ENCODE results near the gene RAB10.

DNA sequence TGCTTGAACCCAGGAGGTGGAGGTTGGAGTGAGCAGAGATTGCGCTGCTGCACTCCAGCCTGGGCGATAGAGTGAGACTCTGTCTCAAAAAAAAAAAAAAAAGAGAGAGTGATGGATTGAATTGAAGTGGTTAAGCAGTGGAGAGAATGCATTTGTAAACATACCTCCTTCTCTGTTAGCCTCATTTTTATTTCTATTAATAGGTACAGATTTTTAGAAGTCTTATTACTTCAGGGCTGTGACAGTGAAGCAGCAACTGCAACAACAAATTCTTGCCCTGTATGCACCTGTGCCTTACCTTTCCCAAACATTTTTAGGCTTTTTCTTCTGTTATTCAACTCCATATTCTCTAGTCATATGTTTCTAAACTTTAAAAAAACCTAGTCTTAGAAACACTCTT is 55.5 kb downstream of the RAB10 start:
- TF ChIP-seq, protein P1, sequence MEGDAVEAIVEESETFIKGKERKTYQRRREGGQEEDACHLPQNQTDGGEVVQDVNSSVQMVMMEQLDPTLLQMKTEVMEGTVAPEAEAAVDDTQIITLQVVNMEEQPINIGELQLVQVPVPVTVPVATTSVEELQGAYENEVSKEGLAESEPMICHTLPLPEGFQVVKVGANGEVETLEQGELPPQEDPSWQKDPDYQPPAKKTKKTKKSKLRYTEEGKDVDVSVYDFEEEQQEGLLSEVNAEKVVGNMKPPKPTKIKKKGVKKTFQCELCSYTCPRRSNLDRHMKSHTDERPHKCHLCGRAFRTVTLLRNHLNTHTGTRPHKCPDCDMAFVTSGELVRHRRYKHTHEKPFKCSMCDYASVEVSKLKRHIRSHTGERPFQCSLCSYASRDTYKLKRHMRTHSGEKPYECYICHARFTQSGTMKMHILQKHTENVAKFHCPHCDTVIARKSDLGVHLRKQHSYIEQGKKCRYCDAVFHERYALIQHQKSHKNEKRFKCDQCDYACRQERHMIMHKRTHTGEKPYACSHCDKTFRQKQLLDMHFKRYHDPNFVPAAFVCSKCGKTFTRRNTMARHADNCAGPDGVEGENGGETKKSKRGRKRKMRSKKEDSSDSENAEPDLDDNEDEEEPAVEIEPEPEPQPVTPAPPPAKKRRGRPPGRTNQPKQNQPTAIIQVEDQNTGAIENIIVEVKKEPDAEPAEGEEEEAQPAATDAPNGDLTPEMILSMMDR (IDR thresholded peaks at IDR 0.05; ENCODE audit: poor library complexity, severe bottlenecking) = no peak
- TF ChIP-seq SMC3 (conservative IDR thresholded peaks at IDR 0.05; ENCODE audit: poor library complexity) (no peak), EZH2 (IDR thresholded peaks at IDR 0.05; ENCODE audit: borderline replicate concordance, insufficient read depth, low read length, poor library complexity, severe bottlenecking) (no peak)
- TF ChIP-seq, protein P2, sequence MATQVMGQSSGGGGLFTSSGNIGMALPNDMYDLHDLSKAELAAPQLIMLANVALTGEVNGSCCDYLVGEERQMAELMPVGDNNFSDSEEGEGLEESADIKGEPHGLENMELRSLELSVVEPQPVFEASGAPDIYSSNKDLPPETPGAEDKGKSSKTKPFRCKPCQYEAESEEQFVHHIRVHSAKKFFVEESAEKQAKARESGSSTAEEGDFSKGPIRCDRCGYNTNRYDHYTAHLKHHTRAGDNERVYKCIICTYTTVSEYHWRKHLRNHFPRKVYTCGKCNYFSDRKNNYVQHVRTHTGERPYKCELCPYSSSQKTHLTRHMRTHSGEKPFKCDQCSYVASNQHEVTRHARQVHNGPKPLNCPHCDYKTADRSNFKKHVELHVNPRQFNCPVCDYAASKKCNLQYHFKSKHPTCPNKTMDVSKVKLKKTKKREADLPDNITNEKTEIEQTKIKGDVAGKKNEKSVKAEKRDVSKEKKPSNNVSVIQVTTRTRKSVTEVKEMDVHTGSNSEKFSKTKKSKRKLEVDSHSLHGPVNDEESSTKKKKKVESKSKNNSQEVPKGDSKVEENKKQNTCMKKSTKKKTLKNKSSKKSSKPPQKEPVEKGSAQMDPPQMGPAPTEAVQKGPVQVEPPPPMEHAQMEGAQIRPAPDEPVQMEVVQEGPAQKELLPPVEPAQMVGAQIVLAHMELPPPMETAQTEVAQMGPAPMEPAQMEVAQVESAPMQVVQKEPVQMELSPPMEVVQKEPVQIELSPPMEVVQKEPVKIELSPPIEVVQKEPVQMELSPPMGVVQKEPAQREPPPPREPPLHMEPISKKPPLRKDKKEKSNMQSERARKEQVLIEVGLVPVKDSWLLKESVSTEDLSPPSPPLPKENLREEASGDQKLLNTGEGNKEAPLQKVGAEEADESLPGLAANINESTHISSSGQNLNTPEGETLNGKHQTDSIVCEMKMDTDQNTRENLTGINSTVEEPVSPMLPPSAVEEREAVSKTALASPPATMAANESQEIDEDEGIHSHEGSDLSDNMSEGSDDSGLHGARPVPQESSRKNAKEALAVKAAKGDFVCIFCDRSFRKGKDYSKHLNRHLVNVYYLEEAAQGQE (IDR thresholded peaks at IDR 0.05; ENCODE audit: borderline replicate concordance) = no peak
